HEK293 (cell line): ENCODE results near the gene SPACA5.
A peak's percentile ranks its signal among the peaks of the same experiment; 100 is the strongest.

ENCODE experiments used
- BCL11B ChIP-seq: fragments of 450-650 bp; formaldehyde crosslinking; IDR thresholded peaks from 2 replicates; pipeline ENCODE4 v1.5.1; 2016; ENCODE audit warnings: low read depth, missing biosample characterization, missing genetic modification characterization
- GFI1B ChIP-seq: fragments of 450-650 bp; formaldehyde crosslinking; IDR thresholded peaks from 2 replicates; pipeline ENCODE4 v1.5.1; 2016; ENCODE audit warnings: missing biosample characterization, missing genetic modification characterization
- GLIS1 ChIP-seq: fragments of 450-650 bp; formaldehyde crosslinking; IDR thresholded peaks from 2 replicates; pipeline ENCODE4 v1.5.1; 2016; ENCODE audit warnings: missing biosample characterization, missing genetic modification characterization
- GLIS2 ChIP-seq: fragments of 450-650 bp; formaldehyde crosslinking; IDR thresholded peaks from 2 replicates; pipeline ENCODE4 v1.5.1; 2016; ENCODE audit warnings: missing biosample characterization, missing genetic modification characterization
- HOXD13 ChIP-seq: sonication (generic); formaldehyde crosslinking; IDR thresholded peaks from 2 replicates; pipeline ENCODE4 v1.8.0; 2022; ENCODE audit warnings: missing genetic modification reagents, borderline replicate concordance
- INSM2 ChIP-seq: fragments of 450-650 bp; formaldehyde crosslinking; IDR thresholded peaks from 2 replicates; pipeline ENCODE4 v1.5.1; 2016; ENCODE audit warnings: missing biosample characterization, missing genetic modification characterization
- KLF10 ChIP-seq: fragments of 450-650 bp; IDR thresholded peaks from 2 replicates; pipeline ENCODE4 v1.5.1; 2018; ENCODE audit warnings: missing biosample characterization, mild to moderate bottlenecking, missing genetic modification characterization
- KLF9 ChIP-seq: fragments of 450-650 bp; formaldehyde crosslinking; IDR thresholded peaks from 2 replicates; pipeline ENCODE4 v1.5.1; 2016; ENCODE audit warnings: missing biosample characterization, missing genetic modification characterization, low read depth
- PRDM10 ChIP-seq: fragments of 450-650 bp; formaldehyde crosslinking; IDR thresholded peaks from 2 replicates; pipeline ENCODE4 v1.5.1; 2016; ENCODE audit warnings: missing biosample characterization, missing genetic modification characterization
- REPIN1 ChIP-seq: fragments of 450-650 bp; formaldehyde crosslinking; IDR thresholded peaks from 2 replicates; pipeline ENCODE4 v1.5.1; 2017; ENCODE audit warnings: missing biosample characterization, missing genetic modification characterization, low read depth
- SP3 ChIP-seq: fragments of 450-650 bp; formaldehyde crosslinking; IDR thresholded peaks from 2 replicates; pipeline ENCODE4 v1.5.1; 2016; ENCODE audit warnings: missing biosample characterization, missing genetic modification characterization
- WT1 ChIP-seq: fragments of 450-650 bp; formaldehyde crosslinking; IDR thresholded peaks from 2 replicates; pipeline ENCODE4 v1.5.1; 2016; ENCODE audit warnings: missing biosample characterization, missing genetic modification characterization
- ZBTB21 ChIP-seq: fragments of 450-650 bp; formaldehyde crosslinking; IDR thresholded peaks from 2 replicates; pipeline ENCODE4 v1.5.1; 2017; ENCODE audit warnings: missing biosample characterization, missing genetic modification characterization
- ZNF148 ChIP-seq: fragments of 450-650 bp; formaldehyde crosslinking; IDR thresholded peaks from 2 replicates; pipeline ENCODE4 v1.5.0; 2017; ENCODE audit warnings: missing biosample characterization, missing genetic modification characterization, borderline replicate concordance
- ZNF280D ChIP-seq: fragments of 450-650 bp; formaldehyde crosslinking; IDR thresholded peaks from 2 replicates; pipeline ENCODE4 v1.5.1; 2016; ENCODE audit warnings: missing biosample characterization, missing genetic modification characterization
- ZNF302 ChIP-seq: fragments of 450-650 bp; formaldehyde crosslinking; IDR thresholded peaks from 2 replicates; pipeline ENCODE4 v1.5.1; 2016; ENCODE audit warnings: missing biosample characterization, missing genetic modification characterization, low read depth
- ZNF341 ChIP-seq: fragments of 450-650 bp; formaldehyde crosslinking; IDR thresholded peaks from 2 replicates; pipeline ENCODE4; 2016; ENCODE audit warnings: low read depth, missing biosample characterization, missing genetic modification characterization
- ZNF518A ChIP-seq: fragments of 450-650 bp; formaldehyde crosslinking; conservative IDR thresholded peaks from 2 replicates; pipeline ENCODE4 v1.5.1; 2016; ENCODE audit warnings: low read depth, missing biosample characterization, missing genetic modification characterization
- ZNF558 ChIP-seq: fragments of 450-650 bp; formaldehyde crosslinking; IDR thresholded peaks from 2 replicates; pipeline ENCODE4 v1.5.1; 2016; ENCODE audit warnings: missing biosample characterization, missing genetic modification characterization
- ZNF692 ChIP-seq: fragments of 450-650 bp; formaldehyde crosslinking; IDR thresholded peaks from 2 replicates; pipeline ENCODE4 v1.5.1; 2016; ENCODE audit warnings: missing biosample characterization, missing genetic modification characterization
- ZXDB ChIP-seq: fragments of 450-650 bp; formaldehyde crosslinking; IDR thresholded peaks from 2 replicates; pipeline ENCODE4 v1.5.1; 2016; ENCODE audit warnings: missing biosample characterization, missing genetic modification characterization

The SPACA5 gene

GRCh38 chrX:48003758-48004457 lies 2.9 kb upstream of the SPACA5 start, which contains the start of gene ZNF182 (continued):
- TF ChIP-seq ZNF148 = no peak
- TF ChIP-seq BCL11B (tag by site-specific recombination) = no peak
- TF ChIP-seq GFI1B = no peak
- no peak for TF ChIP-seq HOXD13 (CRISPR knock-in tag)
- peak; percentile 6; the same call in 1 of the 2 replicates for TF ChIP-seq KLF9
- TF ChIP-seq WT1 (tag by site-specific recombination) = no peak; the same call in 1 of the 2 replicates
- TF ChIP-seq ZNF302 (tag by site-specific recombination) = no peak
- peak; percentile 33; the same call in 1 of the 2 replicates for TF ChIP-seq ZNF692
- TF ChIP-seq INSM2 (tag by site-specific recombination) = peak; percentile 38; the same call in 1 of the 2 replicates
- peak; percentile 65 for TF ChIP-seq GLIS2 (tag by site-specific recombination)
- TF ChIP-seq ZXDB (tag by site-specific recombination) = peak; percentile 99
- TF ChIP-seq ZBTB21 (tag by site-specific recombination) = peak; percentile 79
- peak; percentile 40 for TF ChIP-seq ZNF518A (tag by site-specific recombination)
- no peak for TF ChIP-seq KLF10 (tag by site-specific recombination)
- no peak for TF ChIP-seq REPIN1
- TF ChIP-seq GLIS1 (tag by site-specific recombination) = peak; percentile 26; the same call in 1 of the 2 replicates
- peak; percentile 56; the same call in 1 of the 2 replicates for TF ChIP-seq SP3 (tag by site-specific recombination)
- no peak for TF ChIP-seq ZNF558 (tag by site-specific recombination)
- TF ChIP-seq PRDM10 (tag by site-specific recombination) = peak; percentile 42; the same call in 1 of the 2 replicates
- TF ChIP-seq ZNF341 (tag by site-specific recombination) = no peak; the same call in 1 of the 2 replicates
- TF ChIP-seq ZNF280D (tag by site-specific recombination) = 0 out of 2 replicates have a peak, but pooled peaks have one; percentile 35
